IPS-NIHi11 (cell line): ENCODE results near the gene SMIM36.
"Not testable (repeated sequence)": the region's sequence is repeated elsewhere in the genome, so short reads cannot be mapped to it uniquely, and the experiment has no call there.

Experiments used
- DNase-seq: peaks from one replicate; pipeline ENCODE4 v3.0.0; 2012; ENCODE audit warnings: mixed read lengths, low spot score

Gene SMIM36

GRCh38 chr17:55413825-55414489 is 97.3 kb downstream of the SMIM36 start:
- DNase-seq, result no peak

GRCh38 chr17:55411463-55411855 is 99.8 kb downstream of the SMIM36 start:
- DNase-seq, result no peak

- no peak for DNase-seq
Observed at GRCh38 chr17:55410722-55411462, 100.4 kb downstream of the SMIM36 start.

- no peak for DNase-seq
Observed at GRCh38 chr17:55409030-55409800, 102.0 kb downstream of the SMIM36 start.

- DNase-seq, result no peak
Observed at GRCh38 chr17:55407641-55408566, 103.3 kb downstream of the SMIM36 start.

GRCh38 chr17:55405600-55405999 is 105.7 kb downstream of the SMIM36 start:
- no peak for DNase-seq

GRCh38 chr17:55404197-55404596 is 107.1 kb downstream of the SMIM36 start:
- DNase-seq, result not testable (repeated sequence)

- DNase-seq, result no peak
Observed at GRCh38 chr17:55402374-55402773, 108.9 kb downstream of the SMIM36 start.
